Kidney (tissue), 14 donors: ENCODE measurements around the gene FMNL3. TPM values are rescaled to one million over a fixed set of nuclear protein-coding genes. Genes with fewer than 3 reads are reported as not detected.
"Not testable (repeated sequence)": the region's sequence is repeated elsewhere in the genome, so short reads cannot be mapped to it uniquely, and the experiment has no call there.

ENCODE experiments used
- DNase-seq, 5 donors: peaks; one replicate each; pipeline ENCODE4 v3.0.0-alpha.2; 2013 to 2020
- FAIRE-seq: peaks from 2 replicates; lab custom pipeline; 2012; peaks lifted over from hg19 to GRCh38; lab: Jason Lieb, UNC
- H3K27ac ChIP-seq, 2 donors: one replicate each; pipeline ENCODE4 v1.7.0; 2013; ENCODE audit warnings: low read depth in 2 of 2, low read length in 2 of 2, inconsistent platforms in 1 of 2
- H3K27me3 ChIP-seq: one replicate; pipeline ENCODE4 v1.7.1; 2013; ENCODE audit warnings: low read length, inconsistent platforms; ENCODE audit not compliant: control insufficient read depth, insufficient read depth
- H3K36me3 ChIP-seq, 3 donors: one replicate each; pipeline versions ENCODE4 v1.7.0 to v1.7.1; 2013; ENCODE audit warnings: low read length in 3 of 3, control low read depth in 1 of 3, inconsistent platforms in 1 of 3; ENCODE audit not compliant: insufficient read depth in 3 of 3, control insufficient read depth in 2 of 3
- H3K4me1 ChIP-seq, 3 donors: one replicate each; pipeline versions ENCODE4 v1.7.0 to v1.7.1; 2013; ENCODE audit warnings: low read length in 3 of 3, inconsistent platforms in 1 of 3, low read depth in 1 of 3; ENCODE audit not compliant: control insufficient read depth in 2 of 3, insufficient read depth in 2 of 3
- H3K4me3 ChIP-seq, 3 donors: one replicate each; pipeline versions ENCODE4 v1.7.0 to v1.8.1; 2013; ENCODE audit warnings: low read length in 3 of 3, control low read depth in 1 of 3, inconsistent platforms in 1 of 3
- H3K9ac ChIP-seq, 3 donors: one replicate each; pipeline versions ENCODE4 v1.7.0 to v1.7.1; 2013; ENCODE audit warnings: low read length in 3 of 3, control low read depth in 1 of 3, inconsistent platforms in 1 of 3
- H3K9me3 ChIP-seq, 3 donors: one replicate each; pipeline versions ENCODE4 v1.7.0 to v1.7.1; 2013; ENCODE audit warnings: low read length in 3 of 3, control low read depth in 1 of 3, inconsistent platforms in 1 of 3; ENCODE audit not compliant: control insufficient read depth in 2 of 3, insufficient read depth in 1 of 3
- intact Hi-C: fragments of 100-400 bp; cut with DNase I; formaldehyde crosslinking; loops from one replicate; pipeline ENCODE4 v1.11.1; 2022
- polyA plus RNA-seq: library from polyadenylated mRNA; stranded (reverse); fragments of 350-450 nt; fragmentation: Illumina TruSeq; extraction: RNeasy Lipid Tissue Mini Kit (QIAGEN cat#74804); gene quantifications from one replicate; pipeline ENCODE4 v1.2.3, GENCODE V29; 2014; ENCODE audit warnings: low read depth, low replicate concordance; ENCODE audit not compliant: insufficient read depth
- total RNA-seq: library from RNA; stranded (reverse); fragmentation: NEBNext Ultra II Directional; extraction: Animal tissue kit (Norgen Biotek cat#: 25700); gene quantifications from one replicate; pipeline ENCODE4 v1.2.1, GENCODE V29; 2021
- TF ChIP-seq, protein P1 (sequence below): IDR thresholded peaks from 3 replicates; pipeline ENCODE4 v1.5.1; 2012; ENCODE audit warnings: mild to moderate bottlenecking, moderate library complexity, borderline replicate concordance; ENCODE audit not compliant: insufficient read depth; ENCODE audit errors: extremely low read depth
- donor health status: control.
- donor health status: control.
- donor health status: control.
- donor health status: control.
- donor health status: control.
- donor health status: DM: yes; HTN: yes; CAD: no.
- donor health status: Normal renal cell carcinoma (clear cell type).

The FMNL3 gene
- total and polyA plus RNA-seq, 2 donors from 2014 or later, result 6.3 to 25.6 TPM

DNA sequence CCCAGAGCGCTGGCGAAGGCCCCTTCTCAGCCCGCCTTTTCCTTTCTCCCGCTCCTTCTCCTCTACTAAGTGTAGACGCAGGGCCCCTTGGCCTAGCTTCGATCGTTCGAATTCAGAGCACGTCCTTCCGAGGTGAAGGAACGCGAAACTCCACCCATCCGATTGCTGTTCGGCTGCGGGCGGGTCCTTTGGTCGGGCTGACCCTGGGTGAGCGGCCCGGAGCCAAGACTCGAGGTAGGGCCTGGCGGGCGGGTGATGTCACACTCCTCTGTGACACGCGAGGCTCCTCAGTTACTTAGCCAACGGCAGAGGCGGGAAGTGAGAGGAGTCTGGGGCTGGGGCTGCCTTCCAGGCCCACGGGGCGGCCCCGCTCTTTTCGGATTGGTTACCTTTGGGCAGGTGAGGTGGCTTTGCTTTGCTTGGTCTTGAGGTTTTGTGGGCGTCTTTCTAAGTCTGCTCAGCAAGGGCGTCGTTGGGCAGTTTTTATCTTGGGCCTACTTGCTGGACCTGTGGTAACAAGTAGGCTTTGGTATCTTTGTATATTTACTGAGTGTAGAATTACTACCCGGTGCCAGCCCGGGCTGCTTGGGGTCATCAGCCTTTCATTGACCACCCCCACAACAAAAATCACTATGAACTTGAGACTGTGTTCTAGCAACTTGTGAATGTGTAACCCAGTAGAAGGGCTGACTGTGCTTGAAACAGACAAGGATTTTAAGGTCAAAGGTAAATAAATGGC is 34.8 kb upstream of the FMNL3 start:
- FAIRE-seq (no peak), DNase-seq (peak; percentile 75 to 97 (median 85))
- Histone ChIP-seq H3K27ac (peak overlapping the region; percentile 99 to 100), H3K9ac (peak overlapping the region; percentile 95 to 100 (median 100)), H3K4me3 (peak overlapping the region; percentile 98 to 100 (median 100)), H3K4me1 (peaks cover 0 to 15% (median 12%) of the 10 kb centered on the region in 3 donors), H3K27me3 (no peaks in the 10 kb centered on the region), H3K9me3 (no peaks in the 10 kb centered on the region), H3K36me3 (no peaks in the 10 kb centered on the region)
- intact Hi-C loops, result no loop called here
- TF ChIP-seq, protein P1, sequence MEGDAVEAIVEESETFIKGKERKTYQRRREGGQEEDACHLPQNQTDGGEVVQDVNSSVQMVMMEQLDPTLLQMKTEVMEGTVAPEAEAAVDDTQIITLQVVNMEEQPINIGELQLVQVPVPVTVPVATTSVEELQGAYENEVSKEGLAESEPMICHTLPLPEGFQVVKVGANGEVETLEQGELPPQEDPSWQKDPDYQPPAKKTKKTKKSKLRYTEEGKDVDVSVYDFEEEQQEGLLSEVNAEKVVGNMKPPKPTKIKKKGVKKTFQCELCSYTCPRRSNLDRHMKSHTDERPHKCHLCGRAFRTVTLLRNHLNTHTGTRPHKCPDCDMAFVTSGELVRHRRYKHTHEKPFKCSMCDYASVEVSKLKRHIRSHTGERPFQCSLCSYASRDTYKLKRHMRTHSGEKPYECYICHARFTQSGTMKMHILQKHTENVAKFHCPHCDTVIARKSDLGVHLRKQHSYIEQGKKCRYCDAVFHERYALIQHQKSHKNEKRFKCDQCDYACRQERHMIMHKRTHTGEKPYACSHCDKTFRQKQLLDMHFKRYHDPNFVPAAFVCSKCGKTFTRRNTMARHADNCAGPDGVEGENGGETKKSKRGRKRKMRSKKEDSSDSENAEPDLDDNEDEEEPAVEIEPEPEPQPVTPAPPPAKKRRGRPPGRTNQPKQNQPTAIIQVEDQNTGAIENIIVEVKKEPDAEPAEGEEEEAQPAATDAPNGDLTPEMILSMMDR, result no peak

DNA sequence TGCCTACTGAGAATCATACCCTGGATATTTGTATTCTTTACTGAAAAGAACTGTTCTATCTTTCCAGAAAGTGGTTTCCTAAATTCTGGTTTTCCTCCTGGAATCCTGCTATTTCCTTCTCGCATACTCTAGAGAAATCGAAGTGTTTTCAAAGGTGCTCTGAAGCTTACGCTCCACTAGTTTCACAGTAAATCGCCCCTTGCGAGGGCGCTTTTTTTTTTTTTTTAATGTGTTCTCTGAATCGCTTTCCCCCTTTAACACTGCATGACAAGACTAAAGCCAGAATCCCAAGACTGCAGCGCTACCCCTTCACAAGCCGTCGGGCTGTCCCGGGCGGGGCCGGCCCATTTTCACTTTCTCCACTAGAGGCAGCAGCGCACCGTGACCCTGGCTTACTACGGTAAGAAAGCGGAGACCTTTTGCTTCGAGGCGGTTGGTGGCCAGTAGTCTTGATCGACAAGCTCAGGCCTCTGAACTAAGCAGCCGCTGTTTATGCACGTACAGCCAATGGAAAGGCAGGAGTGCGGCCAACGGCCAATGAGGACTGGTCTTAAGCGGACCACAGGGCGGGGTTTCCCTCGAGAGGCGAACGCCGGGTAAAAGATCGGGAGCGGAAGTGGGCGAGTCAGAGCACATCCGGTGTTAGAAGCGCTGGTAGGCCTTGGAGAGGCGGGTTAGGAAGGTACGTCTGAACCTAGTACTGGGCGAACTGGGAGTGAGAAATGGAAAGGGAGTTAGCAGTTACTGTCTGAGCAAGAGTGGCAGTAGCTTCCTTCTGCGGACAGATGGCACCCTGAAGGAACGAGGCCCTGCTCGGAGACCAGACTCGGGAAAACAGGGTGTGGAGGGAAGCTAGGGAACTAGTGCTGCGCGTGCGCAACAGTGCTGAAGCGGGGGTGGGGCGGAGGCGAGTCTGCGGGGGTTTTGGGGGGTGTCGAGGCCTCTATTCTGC is 34.0 kb upstream of the FMNL3 start, which contains the start of gene TMBIM6:
Gene TMBIM6, plus strand, starts transcription at position 628 of the 952 bp plus-strand sequence. CDS start 10,937 bp downstream, outside the sequence.
- intact Hi-C loops, result no loop called here
- Histone ChIP-seq H3K9ac (peak within 1 kb of the TSS; percentile 95 to 100 (median 100)), H3K36me3 (no peaks in the 10 kb centered on the region), H3K4me3 (peak within 1 kb of the TSS; percentile 98 to 100 (median 100)), H3K27ac (peak within 1 kb of the TSS; percentile 99 to 100), H3K9me3 (no peaks in the 10 kb centered on the region), H3K4me1 (peaks cover 0 to 15% (median 7%) of the 10 kb centered on the region in 3 donors), H3K27me3 (no peaks in the 10 kb centered on the region)
- FAIRE-seq, result peak; percentile 99
- peak; percentile 99 to 100 (median 100) for DNase-seq
- TF ChIP-seq, protein P1, result peak; percentile 95

GRCh38 chr12:49740277-49740676 is 33.1 kb upstream of the FMNL3 start:
- DNase-seq, H3K27ac ChIP-seq, H3K9ac ChIP-seq, FAIRE-seq, intact Hi-C loops, H3K9me3 ChIP-seq, H3K36me3 ChIP-seq, H3K27me3 ChIP-seq, H3K4me3 ChIP-seq: not testable (repeated sequence)
- H3K4me1 ChIP-seq, result peaks cover 0 to 15% (median 7%) of the 10 kb centered on the region in 3 donors

DNA sequence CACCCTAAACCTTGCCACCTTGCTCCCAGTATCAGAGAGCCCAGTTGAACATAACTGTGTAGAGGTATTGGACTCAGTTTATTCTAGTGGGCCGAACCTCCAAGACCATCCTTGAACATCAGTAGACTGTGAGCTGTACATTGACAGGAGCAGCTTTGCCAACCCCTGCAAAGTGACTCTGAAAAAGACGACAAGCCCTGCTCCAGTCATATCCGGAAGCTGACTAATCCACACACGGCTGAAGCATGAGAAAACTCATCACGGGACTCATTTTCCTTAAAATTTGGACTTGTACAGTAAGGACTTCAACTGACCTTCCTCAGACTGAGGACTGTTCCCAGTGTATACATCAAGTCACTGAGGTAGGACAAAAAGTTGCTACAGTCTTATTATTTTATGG is 31.5 kb upstream of the FMNL3 start:
- H3K27ac ChIP-seq, FAIRE-seq, intact Hi-C loops: not testable (repeated sequence)

GRCh38 chr12:49734900-49735299 is 27.7 kb upstream of the FMNL3 start:
- H3K9me3 ChIP-seq, FAIRE-seq, H3K36me3 ChIP-seq, H3K27ac ChIP-seq, H3K9ac ChIP-seq, H3K4me1 ChIP-seq, H3K4me3 ChIP-seq, intact Hi-C loops, H3K27me3 ChIP-seq, DNase-seq: not testable (repeated sequence)

More for the DNA sequence above, 31.5 kb upstream of the FMNL3 start:
- H3K9me3 ChIP-seq, H3K4me1 ChIP-seq, H3K9ac ChIP-seq, H3K36me3 ChIP-seq, H3K27me3 ChIP-seq, DNase-seq, H3K4me3 ChIP-seq: not testable (repeated sequence)
